ENCODE results near the gene ZNF543.

DNA sequence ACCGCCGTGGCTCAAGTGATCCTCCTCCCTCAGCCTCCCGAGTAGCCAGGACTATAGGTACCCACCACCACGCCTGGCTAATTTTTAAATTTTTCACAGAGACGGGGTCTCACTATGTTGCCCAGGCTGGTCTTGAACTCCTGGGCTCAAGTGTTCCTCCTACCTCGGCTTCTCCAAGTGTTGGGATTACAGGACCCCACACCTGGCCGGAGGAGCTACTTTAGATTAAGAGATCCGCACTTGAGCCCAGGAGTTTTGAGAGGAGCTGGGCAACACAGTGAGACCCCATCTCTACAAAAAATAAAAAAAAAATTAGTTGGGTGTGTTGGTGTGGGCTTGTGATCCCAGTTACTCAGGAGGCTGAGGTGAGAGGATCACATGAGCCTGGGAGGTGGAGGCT lies 49.0 kb upstream of the ZNF543 start:
- TF ChIP-seq, protein P1, sequence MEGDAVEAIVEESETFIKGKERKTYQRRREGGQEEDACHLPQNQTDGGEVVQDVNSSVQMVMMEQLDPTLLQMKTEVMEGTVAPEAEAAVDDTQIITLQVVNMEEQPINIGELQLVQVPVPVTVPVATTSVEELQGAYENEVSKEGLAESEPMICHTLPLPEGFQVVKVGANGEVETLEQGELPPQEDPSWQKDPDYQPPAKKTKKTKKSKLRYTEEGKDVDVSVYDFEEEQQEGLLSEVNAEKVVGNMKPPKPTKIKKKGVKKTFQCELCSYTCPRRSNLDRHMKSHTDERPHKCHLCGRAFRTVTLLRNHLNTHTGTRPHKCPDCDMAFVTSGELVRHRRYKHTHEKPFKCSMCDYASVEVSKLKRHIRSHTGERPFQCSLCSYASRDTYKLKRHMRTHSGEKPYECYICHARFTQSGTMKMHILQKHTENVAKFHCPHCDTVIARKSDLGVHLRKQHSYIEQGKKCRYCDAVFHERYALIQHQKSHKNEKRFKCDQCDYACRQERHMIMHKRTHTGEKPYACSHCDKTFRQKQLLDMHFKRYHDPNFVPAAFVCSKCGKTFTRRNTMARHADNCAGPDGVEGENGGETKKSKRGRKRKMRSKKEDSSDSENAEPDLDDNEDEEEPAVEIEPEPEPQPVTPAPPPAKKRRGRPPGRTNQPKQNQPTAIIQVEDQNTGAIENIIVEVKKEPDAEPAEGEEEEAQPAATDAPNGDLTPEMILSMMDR (IDR thresholded peaks at IDR 0.05; ENCODE audit: low read depth, low read length): no peak
- no peak for TF ChIP-seq EZH2phosphoT487 (IDR thresholded peaks at IDR 0.05; ENCODE audit: low read depth)

Data from OCI-LY3 (cell line).